Osteocyte (in vitro differentiated cells): ENCODE measurements around the gene AOPEP. TPM values are rescaled to one million over a fixed set of nuclear protein-coding genes. Genes with fewer than 3 reads are reported as not detected.

Experiments
- DNase-seq: peaks from one replicate; pipeline ENCODE4 v3.0.0; 2021; ENCODE audit warnings: mixed read lengths; ENCODE audit not compliant: unreplicated experiment; ENCODE audit errors: extremely low spot score
- H3K27ac Mint-ChIP-seq: one replicate; pipeline ENCODE4 v1.8.0; 2021; ENCODE audit warnings: mild to moderate bottlenecking, mixed read lengths; ENCODE audit not compliant: unreplicated experiment
- H3K27me3 Mint-ChIP-seq: one replicate; pipeline ENCODE4 v1.8.0; 2021; ENCODE audit warnings: mixed read lengths; ENCODE audit not compliant: unreplicated experiment
- H3K36me3 Mint-ChIP-seq: one replicate; pipeline ENCODE4 v1.8.0; 2021; ENCODE audit warnings: mixed read lengths; ENCODE audit not compliant: unreplicated experiment
- H3K4me1 Mint-ChIP-seq: one replicate; pipeline ENCODE4 v1.8.0; 2021; ENCODE audit warnings: mixed read lengths; ENCODE audit not compliant: unreplicated experiment
- H3K4me3 Mint-ChIP-seq: one replicate; pipeline ENCODE4 v1.8.0; 2021; ENCODE audit warnings: mild to moderate bottlenecking, moderate library complexity, mixed read lengths; ENCODE audit not compliant: unreplicated experiment
- H3K9me3 Mint-ChIP-seq: one replicate; pipeline ENCODE4 v1.8.0; 2021; ENCODE audit warnings: mixed read lengths; ENCODE audit not compliant: unreplicated experiment
- CTCF ChIP-seq: fragments of 200-600 bp; sonication (generic); IDR thresholded peaks from 2 replicates; pipeline ENCODE4 v1.5.0; 2021; ENCODE audit warnings: antibody characterized with exemption, mild to moderate bottlenecking, moderate library complexity
- total RNA-seq: library from RNA; stranded (reverse); gene quantifications from 2 replicates; pipeline ENCODE4 v1.2.1, GENCODE V29; 2021

AOPEP gene
- total RNA-seq, 1 donor from 2014 or later: 108 TPM

GRCh38 chr9:94967482-94967881, 241.0 kb downstream of the AOPEP start:
- Mint-ChIP-seq H3K9me3 (no peaks in the 10 kb centered on the region), H3K4me3 (no peak overlapping the region), H3K27me3 (no peaks in the 10 kb centered on the region), H3K27ac (no peak overlapping the region), H3K36me3 (peaks cover 11% of the 10 kb centered on the region), H3K4me1 (peaks cover 14% of the 10 kb centered on the region)
- TF ChIP-seq CTCF: no peak
- DNase-seq: no peak

GRCh38 chr9:94971378-94972131, 245.1 kb downstream of the AOPEP start:
- Mint-ChIP-seq H3K27ac (peak overlapping the region; percentile 52), H3K4me1 (peaks cover 45% of the 10 kb centered on the region), H3K27me3 (no peaks in the 10 kb centered on the region), H3K36me3 (peaks cover 8% of the 10 kb centered on the region), H3K9me3 (no peaks in the 10 kb centered on the region), H3K4me3 (no peak overlapping the region)
- TF ChIP-seq CTCF: no peak
- DNase-seq: no peak

- Mint-ChIP-seq H3K9me3 (no peaks in the 10 kb centered on the region), H3K4me3 (no peak overlapping the region), H3K27me3 (no peaks in the 10 kb centered on the region), H3K36me3 (peaks cover 11% of the 10 kb centered on the region), H3K4me1 (peaks cover 50% of the 10 kb centered on the region), H3K27ac (peak overlapping the region; percentile 79)
- DNase-seq: no peak
- no peak for TF ChIP-seq CTCF
Observed at GRCh38 chr9:94973451-94973941, 247.0 kb downstream of the AOPEP start.

- H3K4me3 Mint-ChIP-seq: no peak overlapping the region
- no peaks in the 10 kb centered on the region for H3K9me3 Mint-ChIP-seq
- no peak for DNase-seq
- no peaks in the 10 kb centered on the region for H3K27me3 Mint-ChIP-seq
- peaks cover 11% of the 10 kb centered on the region for H3K36me3 Mint-ChIP-seq
- H3K27ac Mint-ChIP-seq: no peak overlapping the region
- TF ChIP-seq CTCF: no peak
- H3K4me1 Mint-ChIP-seq: peaks cover 50% of the 10 kb centered on the region
Observed at GRCh38 chr9:94974154-94974879, 247.8 kb downstream of the AOPEP start.

GRCh38 chr9:94975480-94975879, 249.0 kb downstream of the AOPEP start:
- H3K4me1 Mint-ChIP-seq: peaks cover 54% of the 10 kb centered on the region

More at GRCh38 chr9:94975480-94975879, 249.0 kb downstream of the AOPEP start:
- no peak for DNase-seq
- no peaks in the 10 kb centered on the region for H3K27me3 Mint-ChIP-seq
- peaks cover 12% of the 10 kb centered on the region for H3K36me3 Mint-ChIP-seq
- no peaks in the 10 kb centered on the region for H3K9me3 Mint-ChIP-seq
- H3K27ac Mint-ChIP-seq: peak overlapping the region; percentile 14
- TF ChIP-seq CTCF: no peak
- H3K4me3 Mint-ChIP-seq: no peak overlapping the region
